GM18505 (cell line): Measurements from ENCODE around the gene ATOH8.

Experiments
- ATAC-seq: cut with Tn5 transposase; IDR thresholded peaks from one replicate; pipeline ENCODE4 v1.9.1; 2021; ENCODE audit not compliant: unreplicated experiment
- POLR2A ChIP-seq: IDR thresholded peaks from 4 replicates; pipeline ENCODE4 v1.6.1; 2011; ENCODE audit warnings: borderline replicate concordance; ENCODE audit not compliant: insufficient read depth, insufficient read length; ENCODE audit errors: extremely low read depth

Gene ATOH8

GRCh38 chr2:85736456-85737355, 17.1 kb upstream of the ATOH8 start:
- no peak for TF ChIP-seq POLR2A
- ATAC-seq: no peak

GRCh38 chr2:85737481-85737880, 16.3 kb upstream of the ATOH8 start:
- TF ChIP-seq POLR2A: no peak

GRCh38 chr2:85737961-85738360, 15.8 kb upstream of the ATOH8 start:
- no peak for ATAC-seq
- TF ChIP-seq POLR2A: no peak

More at GRCh38 chr2:85737481-85737880, 16.3 kb upstream of the ATOH8 start:
- no peak for ATAC-seq

GRCh38 chr2:85740193-85740592, 13.6 kb upstream of the ATOH8 start:
- no peak for ATAC-seq
- no peak for TF ChIP-seq POLR2A

GRCh38 chr2:85741211-85741832, 12.5 kb upstream of the ATOH8 start:
- TF ChIP-seq POLR2A: no peak
- no peak for ATAC-seq

- no peak for TF ChIP-seq POLR2A
- ATAC-seq: no peak
These were observed 11.8 kb upstream of the ATOH8 start for GRCh38 chr2:85741833-85742455.

GRCh38 chr2:85743304-85743978, 10.3 kb upstream of the ATOH8 start:
- no peak for TF ChIP-seq POLR2A
- no peak for ATAC-seq

GRCh38 chr2:85744055-85744454, 9.7 kb upstream of the ATOH8 start:
- ATAC-seq: no peak
- no peak for TF ChIP-seq POLR2A

GRCh38 chr2:85744741-85745601, 8.8 kb upstream of the ATOH8 start:
- TF ChIP-seq POLR2A: no peak
- ATAC-seq: no peak

GRCh38 chr2:85745619-85746018, 8.2 kb upstream of the ATOH8 start:
- ATAC-seq: no peak
- no peak for TF ChIP-seq POLR2A

- ATAC-seq: no peak
- no peak for TF ChIP-seq POLR2A
These were observed 7.3 kb upstream of the ATOH8 start for GRCh38 chr2:85746321-85747004.

GRCh38 chr2:85747441-85747840, 6.3 kb upstream of the ATOH8 start:
- ATAC-seq: no peak
- no peak for TF ChIP-seq POLR2A
